GM12874 (cell line): ENCODE measurements around the gene VTI1A.

ENCODE experiments used
- TF ChIP-seq, protein P1 (sequence below): IDR thresholded peaks from 2 replicates; pipeline ENCODE4 v1.5.1; 2011; ENCODE audit warnings: low read depth, mild to moderate bottlenecking, control low read depth, low read length, moderate library complexity; ENCODE audit not compliant: insufficient read depth

VTI1A gene

DNA sequence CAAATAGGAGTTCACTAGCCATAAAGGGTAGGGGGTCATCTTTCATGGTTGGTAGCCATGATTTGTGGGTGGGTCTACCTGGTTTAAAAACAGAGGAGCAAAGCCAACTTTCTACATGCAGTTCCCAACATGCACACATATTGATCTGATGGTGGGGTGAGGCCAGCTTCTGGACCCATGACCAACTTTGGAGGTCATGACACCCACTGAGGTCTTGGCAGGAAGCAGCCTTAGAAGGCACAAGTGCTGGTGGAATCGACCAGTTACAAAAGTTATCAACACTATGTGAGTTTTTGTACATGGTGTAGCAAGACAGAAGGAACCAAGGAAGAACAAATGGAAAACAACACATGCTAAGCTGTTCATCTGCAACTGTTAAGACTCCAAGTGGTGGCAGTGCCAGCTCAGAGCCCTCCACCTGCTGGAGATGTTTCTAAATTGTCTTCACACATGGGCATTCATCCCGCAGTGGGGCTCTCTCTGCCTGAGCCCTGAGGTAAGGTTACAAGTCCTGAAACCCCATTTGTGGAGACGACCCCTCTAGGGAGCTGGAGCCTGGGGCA lies 401.9 kb downstream of the VTI1A start:
- TF ChIP-seq, protein P1, sequence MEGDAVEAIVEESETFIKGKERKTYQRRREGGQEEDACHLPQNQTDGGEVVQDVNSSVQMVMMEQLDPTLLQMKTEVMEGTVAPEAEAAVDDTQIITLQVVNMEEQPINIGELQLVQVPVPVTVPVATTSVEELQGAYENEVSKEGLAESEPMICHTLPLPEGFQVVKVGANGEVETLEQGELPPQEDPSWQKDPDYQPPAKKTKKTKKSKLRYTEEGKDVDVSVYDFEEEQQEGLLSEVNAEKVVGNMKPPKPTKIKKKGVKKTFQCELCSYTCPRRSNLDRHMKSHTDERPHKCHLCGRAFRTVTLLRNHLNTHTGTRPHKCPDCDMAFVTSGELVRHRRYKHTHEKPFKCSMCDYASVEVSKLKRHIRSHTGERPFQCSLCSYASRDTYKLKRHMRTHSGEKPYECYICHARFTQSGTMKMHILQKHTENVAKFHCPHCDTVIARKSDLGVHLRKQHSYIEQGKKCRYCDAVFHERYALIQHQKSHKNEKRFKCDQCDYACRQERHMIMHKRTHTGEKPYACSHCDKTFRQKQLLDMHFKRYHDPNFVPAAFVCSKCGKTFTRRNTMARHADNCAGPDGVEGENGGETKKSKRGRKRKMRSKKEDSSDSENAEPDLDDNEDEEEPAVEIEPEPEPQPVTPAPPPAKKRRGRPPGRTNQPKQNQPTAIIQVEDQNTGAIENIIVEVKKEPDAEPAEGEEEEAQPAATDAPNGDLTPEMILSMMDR, result no peak

DNA sequence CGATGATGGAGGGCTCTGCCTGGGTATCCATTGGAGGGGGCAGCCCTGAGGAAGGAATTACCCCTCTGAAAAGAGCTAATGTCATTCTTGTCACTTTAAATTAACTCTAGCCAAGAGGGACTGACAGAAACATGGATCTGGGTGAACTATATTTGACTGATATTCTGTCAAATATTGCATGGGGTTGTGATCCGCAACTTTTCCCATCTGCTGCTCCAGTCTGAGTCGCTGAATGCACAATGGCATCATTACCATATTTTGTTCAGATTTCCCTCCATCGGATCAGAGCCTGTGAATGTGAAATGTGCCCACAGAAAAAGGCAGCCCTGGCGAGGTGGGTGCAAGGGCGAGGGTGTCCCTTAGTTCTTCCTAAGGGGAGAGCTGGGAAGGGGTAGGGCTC lies 402.5 kb downstream of the VTI1A start:
- TF ChIP-seq, protein P1, result no peak

DNA sequence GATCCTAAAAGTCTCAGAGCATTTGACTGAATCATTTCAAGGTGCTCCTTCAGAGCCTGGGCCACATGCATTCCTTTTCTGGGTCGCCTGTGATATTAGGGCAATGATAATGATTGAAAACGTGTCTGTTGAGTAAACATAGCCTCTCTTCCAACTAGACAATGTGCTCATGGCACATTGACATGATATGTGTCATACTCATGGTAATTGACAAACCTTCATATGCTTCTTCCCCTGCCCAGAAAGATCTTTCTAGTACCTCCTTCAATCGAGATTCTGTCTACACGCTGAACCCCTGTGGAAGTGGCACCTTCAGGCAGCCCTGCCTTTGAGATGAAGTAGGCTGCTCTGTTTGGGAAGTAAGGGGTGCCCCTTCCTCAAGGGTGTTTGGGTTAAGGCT lies 404.2 kb downstream of the VTI1A start:
- TF ChIP-seq, protein P1, result no peak

DNA sequence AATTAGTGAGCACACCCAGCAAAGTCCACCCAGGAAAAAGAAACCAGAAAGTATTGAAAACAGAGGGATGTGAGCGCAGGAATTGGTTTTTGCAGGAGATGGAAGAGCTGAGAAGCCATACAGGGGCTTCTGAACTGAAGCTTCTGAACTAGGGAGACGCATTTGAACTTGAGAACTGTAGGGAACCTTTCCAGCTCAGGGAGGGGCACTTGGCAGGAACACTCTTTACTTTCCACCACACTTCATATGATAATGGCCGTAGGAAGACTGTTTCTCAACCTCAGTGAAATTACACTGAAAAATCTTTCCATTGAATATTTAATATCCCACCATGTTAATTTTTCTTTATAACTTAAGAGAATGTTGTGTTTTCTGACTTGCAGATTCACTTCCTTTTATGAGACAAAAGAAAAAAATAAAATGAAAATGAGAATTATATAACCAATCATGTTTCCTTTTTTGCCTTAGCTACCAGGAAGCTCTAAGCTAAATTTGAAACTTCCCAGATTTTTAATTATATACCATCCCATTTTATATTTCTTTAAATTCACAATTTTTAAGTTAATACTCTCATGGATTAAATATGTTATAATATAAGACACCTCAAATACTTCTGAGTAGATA lies 404.7 kb downstream of the VTI1A start:
- TF ChIP-seq, protein P1, result no peak

DNA sequence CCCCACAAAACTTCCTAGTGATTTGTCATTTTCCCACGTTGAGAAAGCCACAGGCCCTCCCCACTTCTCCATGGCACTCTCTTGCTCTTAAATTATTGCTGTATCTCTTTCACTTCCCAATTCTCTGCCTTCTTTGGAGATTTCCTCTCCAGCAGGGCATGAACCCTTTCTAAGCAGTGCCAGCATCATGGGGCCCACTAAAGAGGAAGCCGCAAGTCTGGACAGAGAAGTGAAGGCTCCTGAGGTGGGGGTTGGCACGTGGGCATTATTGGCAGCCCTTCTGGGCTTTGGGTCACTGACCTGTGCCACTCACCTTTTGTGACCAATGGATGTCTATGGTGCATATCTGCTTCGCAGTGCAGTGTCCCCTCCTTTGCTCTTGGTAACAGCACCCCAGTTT lies 405.3 kb downstream of the VTI1A start:
- TF ChIP-seq, protein P1, result no peak

DNA sequence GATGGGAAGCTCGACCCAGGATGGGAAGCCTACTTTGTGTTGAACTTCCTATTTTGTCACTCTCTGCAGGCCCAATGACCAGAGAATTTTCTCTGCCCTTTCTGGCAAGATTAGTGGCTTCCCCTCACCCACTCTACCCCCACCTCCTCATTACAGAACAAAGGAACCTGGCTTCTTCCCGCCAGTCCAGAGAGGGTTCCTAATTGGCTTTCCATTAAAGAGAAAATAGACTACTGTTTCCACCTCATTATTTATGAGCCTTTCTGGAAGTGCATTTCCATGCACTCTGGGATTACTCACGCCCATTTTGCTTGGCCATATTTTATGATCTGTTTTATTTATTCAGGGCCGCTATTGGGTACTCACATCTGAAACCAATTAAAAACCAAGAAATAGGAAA lies 408.1 kb downstream of the VTI1A start:
- TF ChIP-seq, protein P1, result no peak

DNA sequence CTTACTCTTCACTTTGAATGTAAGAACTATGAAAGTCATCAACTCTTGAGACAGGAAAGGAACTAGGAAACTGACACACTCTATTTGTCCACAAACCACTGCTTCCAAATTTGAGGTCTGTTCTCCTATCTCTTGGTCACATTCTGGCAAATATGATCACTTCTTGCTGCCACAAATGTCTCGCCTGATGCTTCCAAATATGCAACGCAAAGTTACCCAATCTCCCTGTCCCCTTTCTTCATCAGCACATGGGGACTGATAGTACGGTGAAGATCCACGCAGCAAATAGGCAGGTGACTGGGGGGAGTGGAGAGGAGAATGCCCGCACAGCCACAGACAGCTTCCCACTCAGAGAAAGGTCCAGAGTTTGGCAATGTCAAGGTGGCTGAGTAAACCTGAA lies 410.5 kb downstream of the VTI1A start:
- TF ChIP-seq, protein P1, result no peak
